Cardiac fibroblast (primary cell): ENCODE results near the gene TMEM182.

Experiments used
- DNase-seq, 2 donors: peaks; one replicate each; pipeline versions ENCODE4 v3.0.0 to v3.0.0-alpha.2; 2010; ENCODE audit warnings: low read depth in 2 of 2
- H3K4me3 ChIP-seq, 2 donors: replicated peaks in 1 of 2; 1 replicate in 1 of 2; 2 replicates in 1 of 2; pipeline ENCODE4 v1.5.1; 2011; ENCODE audit warnings: low read depth in 2 of 2, low read length in 2 of 2, mild to moderate bottlenecking in 2 of 2, moderate library complexity in 1 of 2
- TF ChIP-seq, protein P1 (sequence below): IDR thresholded peaks from one replicate; pipeline ENCODE4 v1.5.1; 2011; ENCODE audit warnings: low read depth, mild to moderate bottlenecking, low read length, inconsistent platforms

Gene TMEM182

DNA sequence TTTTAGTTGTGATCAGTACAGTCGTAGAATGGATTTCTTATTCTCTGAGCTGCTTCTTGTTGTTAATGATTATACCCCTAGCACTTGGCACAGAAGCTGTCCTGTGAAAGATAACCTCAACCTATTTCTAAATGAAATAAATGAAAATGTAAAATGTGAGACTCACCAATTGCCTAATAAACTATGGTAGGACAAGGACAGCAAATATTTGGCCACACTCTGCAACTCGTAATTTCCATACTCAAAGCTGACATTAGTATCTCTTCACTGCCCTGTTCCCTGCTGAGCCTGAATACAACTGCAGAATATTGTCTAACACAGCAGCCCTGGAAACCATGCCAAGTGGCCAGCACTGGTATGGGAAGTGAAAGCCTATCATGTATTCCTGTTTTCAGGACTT is 34.5 kb downstream of the TMEM182 start:
- TF ChIP-seq, protein P1, sequence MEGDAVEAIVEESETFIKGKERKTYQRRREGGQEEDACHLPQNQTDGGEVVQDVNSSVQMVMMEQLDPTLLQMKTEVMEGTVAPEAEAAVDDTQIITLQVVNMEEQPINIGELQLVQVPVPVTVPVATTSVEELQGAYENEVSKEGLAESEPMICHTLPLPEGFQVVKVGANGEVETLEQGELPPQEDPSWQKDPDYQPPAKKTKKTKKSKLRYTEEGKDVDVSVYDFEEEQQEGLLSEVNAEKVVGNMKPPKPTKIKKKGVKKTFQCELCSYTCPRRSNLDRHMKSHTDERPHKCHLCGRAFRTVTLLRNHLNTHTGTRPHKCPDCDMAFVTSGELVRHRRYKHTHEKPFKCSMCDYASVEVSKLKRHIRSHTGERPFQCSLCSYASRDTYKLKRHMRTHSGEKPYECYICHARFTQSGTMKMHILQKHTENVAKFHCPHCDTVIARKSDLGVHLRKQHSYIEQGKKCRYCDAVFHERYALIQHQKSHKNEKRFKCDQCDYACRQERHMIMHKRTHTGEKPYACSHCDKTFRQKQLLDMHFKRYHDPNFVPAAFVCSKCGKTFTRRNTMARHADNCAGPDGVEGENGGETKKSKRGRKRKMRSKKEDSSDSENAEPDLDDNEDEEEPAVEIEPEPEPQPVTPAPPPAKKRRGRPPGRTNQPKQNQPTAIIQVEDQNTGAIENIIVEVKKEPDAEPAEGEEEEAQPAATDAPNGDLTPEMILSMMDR = no peak
- DNase-seq = no peak
- H3K4me3 ChIP-seq = no peak overlapping the region

DNA sequence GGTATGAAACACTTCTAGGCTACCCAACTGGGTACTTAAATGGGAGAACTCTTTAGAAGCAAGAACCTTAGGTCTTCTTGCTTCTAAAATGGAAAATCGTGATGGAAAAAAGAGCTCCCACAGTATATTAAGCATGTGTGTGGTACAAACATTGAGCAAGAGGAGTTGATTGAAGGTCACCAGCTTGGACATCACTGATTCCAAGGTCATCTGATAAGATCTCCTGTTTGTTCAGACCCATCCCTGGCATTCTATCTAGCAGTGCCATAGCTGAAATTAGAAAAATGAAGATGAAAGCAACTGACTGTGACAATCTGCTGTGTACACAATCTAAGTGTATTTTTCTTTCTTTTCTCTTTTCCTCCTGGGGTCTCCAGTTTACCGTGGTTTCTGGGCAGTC is 35.7 kb downstream of the TMEM182 start:
- no peak overlapping the region for H3K4me3 ChIP-seq
- no peak for DNase-seq
- TF ChIP-seq, protein P1 = no peak

DNA sequence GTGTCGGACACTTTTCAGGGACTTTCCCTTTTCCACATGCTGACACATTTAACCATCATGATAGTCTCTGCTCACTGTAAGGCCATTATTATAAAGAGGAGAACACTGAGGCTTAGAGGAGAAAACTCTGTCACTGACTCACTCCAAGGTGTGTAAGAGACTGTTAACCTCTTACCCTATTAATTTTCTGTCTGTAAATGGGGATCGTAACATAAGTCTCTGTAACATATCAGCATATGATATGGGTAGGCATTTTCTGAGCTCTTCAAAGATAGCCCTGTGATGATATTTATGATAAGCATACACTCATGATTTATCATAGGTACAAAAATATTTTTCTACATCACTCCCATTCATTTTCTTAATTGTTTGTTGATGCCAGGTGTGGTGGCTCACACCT is 36.4 kb downstream of the TMEM182 start:
- H3K4me3 ChIP-seq = no peak overlapping the region
- TF ChIP-seq, protein P1 = no peak

DNA sequence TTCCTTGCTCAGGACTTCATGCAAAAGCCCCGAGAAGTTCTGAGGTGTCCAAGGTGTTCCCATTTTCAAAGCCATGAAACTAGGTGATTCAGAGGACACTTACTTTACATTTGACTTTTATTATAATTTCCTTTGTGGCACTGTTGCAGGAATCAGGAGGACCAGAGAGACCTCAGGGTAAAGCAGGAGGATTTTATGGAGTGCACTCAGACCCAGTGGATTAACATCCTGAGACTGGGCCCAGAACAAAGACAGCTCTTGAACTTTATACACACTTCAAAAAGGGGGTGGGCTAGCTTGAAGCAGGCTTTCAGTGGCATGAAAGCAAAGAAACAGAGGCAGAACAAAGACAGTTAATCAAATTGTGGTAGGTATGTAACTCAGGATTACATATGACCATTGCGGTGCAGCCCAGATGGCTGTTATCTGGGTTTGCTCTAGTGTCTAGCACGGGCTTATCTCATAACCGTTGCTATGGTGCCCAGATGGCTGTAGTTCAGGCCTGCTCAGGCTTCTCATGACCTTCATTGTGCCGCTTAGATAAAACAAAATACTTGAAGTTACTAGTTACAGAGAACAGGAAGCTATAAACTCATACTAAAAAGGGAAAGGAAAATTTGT is 39.4 kb downstream of the TMEM182 start:
- peak; percentile 30 to 42 for DNase-seq
- no peak overlapping the region for H3K4me3 ChIP-seq
- TF ChIP-seq, protein P1 = no peak

More for the DNA sequence above, 36.4 kb downstream of the TMEM182 start:
- DNase-seq = no peak

DNA sequence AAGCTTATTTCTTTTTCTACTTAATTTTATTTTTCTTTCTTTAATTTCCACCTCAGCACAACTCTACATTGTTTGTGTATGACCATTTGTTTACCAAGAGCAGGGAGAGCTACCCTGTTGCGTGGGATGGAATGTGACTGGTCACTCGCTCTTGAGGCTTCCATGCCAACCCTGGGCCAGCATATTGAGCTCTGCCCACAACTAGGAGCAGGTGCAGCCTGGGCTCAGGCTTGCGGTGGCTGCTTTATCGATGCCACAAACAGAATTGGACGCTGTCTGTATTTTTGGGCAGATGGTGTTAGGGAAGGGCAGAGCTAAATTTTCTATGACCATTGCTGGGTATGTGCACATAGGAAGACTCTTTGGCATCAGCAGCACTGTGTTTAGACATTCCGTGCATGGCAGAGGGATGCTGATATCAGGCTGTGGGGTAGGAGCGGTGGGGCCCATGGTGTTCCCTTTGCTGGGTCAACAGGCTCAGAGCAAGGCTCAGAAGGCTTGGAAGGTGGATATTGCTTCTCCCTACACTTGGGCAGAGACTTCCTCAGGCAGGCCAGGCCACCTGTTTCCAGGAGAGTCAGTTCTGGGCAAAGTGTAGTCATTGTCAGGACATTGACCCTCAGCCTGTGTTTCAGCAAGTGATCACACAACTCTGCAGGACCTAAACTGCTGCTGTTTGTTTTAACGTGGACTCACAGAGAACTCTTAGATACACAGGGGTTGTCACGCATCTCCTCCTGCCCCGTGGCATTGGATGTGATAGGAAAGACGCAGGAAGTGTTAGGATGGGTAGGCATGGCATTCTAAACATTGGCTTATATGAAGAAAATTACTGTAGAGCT is 40.2 kb downstream of the TMEM182 start:
- DNase-seq = no peak
- no peak overlapping the region for H3K4me3 ChIP-seq
- TF ChIP-seq, protein P1 = no peak

DNA sequence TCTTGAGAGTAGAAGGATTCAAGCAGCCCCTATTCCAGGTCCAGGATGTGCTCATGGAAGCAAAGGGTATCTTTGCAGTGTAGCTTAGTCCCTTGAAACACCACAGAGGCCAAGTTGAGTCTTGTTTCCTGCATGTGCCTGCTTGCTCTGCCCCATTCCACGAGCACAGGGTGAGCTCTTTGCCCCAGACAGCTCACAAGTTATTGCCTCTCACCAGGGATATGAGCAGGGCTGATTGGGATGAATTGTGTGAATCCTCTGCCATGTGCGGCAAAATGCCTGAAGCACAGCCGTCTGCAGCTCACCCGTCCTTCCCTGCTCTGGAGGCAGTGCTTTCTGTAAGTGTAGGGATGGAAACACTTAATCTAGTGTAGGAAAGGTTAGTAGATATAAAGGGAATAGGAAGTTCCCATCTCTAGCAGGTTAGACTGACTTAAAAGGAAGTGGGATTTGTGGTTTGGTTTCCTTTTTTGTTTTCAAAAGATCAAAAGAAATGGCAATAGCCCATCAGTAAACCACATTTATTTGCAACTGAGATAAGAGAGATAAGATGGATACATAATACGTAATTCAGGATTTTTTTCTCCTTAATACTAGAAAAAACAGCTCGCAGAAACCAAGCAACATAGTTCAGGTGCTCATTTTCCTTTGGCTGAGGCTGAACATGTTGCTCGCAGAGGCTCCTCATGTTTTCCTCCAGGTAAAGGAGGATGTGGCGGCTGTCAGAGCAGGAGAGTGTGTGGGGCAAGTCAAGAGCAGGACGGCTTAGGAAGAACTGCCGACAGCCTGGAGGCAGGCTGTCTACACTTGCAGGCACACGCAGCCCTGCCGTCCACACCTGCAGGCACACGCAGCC is 41.4 kb downstream of the TMEM182 start:
- no peak for DNase-seq
- TF ChIP-seq, protein P1 = no peak
- H3K4me3 ChIP-seq = no peak overlapping the region
